CD4-positive, alpha-beta T cell treated with Interleukin-15 for 4 hours (primary cell): Measurements from ENCODE around the gene ERI3.

ENCODE experiments used
- DNase-seq: peaks from one replicate; pipeline ENCODE4 v3.0.0-alpha.2; 2020; ENCODE audit warnings: low spot score

ERI3 gene

GRCh38 chr1:44262414-44262813 is 92.6 kb downstream of the ERI3 start:
- DNase-seq = no peak

- DNase-seq = no peak
These were observed 93.1 kb downstream of the ERI3 start for GRCh38 chr1:44261962-44262361.

- no peak for DNase-seq
These were observed 93.8 kb downstream of the ERI3 start for GRCh38 chr1:44261171-44261817.

GRCh38 chr1:44260792-44261170 is 94.3 kb downstream of the ERI3 start:
- DNase-seq = no peak

GRCh38 chr1:44259090-44259489 is 96.0 kb downstream of the ERI3 start:
- DNase-seq = no peak

- DNase-seq = no peak
These were observed 98.1 kb downstream of the ERI3 start for GRCh38 chr1:44256762-44257554.

GRCh38 chr1:44254392-44254910 is 100.6 kb downstream of the ERI3 start:
- no peak for DNase-seq

- no peak for DNase-seq
These were observed 102.9 kb downstream of the ERI3 start for GRCh38 chr1:44251989-44252671.

- DNase-seq = no peak
These were observed 103.6 kb downstream of the ERI3 start for GRCh38 chr1:44251486-44251885.

- no peak for DNase-seq
These were observed 104.8 kb downstream of the ERI3 start for GRCh38 chr1:44250068-44250781.

GRCh38 chr1:44249543-44249942 is 105.5 kb downstream of the ERI3 start:
- DNase-seq = no peak

- no peak for DNase-seq
These were observed 108.3 kb downstream of the ERI3 start for GRCh38 chr1:44246806-44247205.

- DNase-seq = no peak
These were observed 110.1 kb downstream of the ERI3 start for GRCh38 chr1:44244986-44245385.

- no peak for DNase-seq
These were observed 111.1 kb downstream of the ERI3 start for GRCh38 chr1:44243782-44244495.

GRCh38 chr1:44242746-44243145 is 112.3 kb downstream of the ERI3 start:
- DNase-seq = no peak

- no peak for DNase-seq
These were observed 114.0 kb downstream of the ERI3 start for GRCh38 chr1:44240802-44241671.

GRCh38 chr1:44239961-44240371 is 115.1 kb downstream of the ERI3 start:
- DNase-seq = no peak

- no peak for DNase-seq
These were observed 115.6 kb downstream of the ERI3 start for GRCh38 chr1:44239331-44239960.

GRCh38 chr1:44238660-44239059 is 116.4 kb downstream of the ERI3 start:
- DNase-seq = no peak
